Hippocampal formation (tissue), 2 donors: ENCODE data around the gene GCGR.
"Not testable (repeated sequence)": the region's sequence is repeated elsewhere in the genome, so short reads cannot be mapped to it uniquely, and the experiment has no call there.

ENCODE experiments used
- DNase-seq, 2 donors: peaks; one replicate each; lab custom pipeline; 2025; lab: John Stamatoyannopoulos, UW

Gene GCGR

GRCh38 chr17:81831957-81832607 is 28.1 kb downstream of the GCGR start:
- no peak for DNase-seq

GRCh38 chr17:81832608-81833159 is 28.7 kb downstream of the GCGR start:
- no peak for DNase-seq

DNA sequence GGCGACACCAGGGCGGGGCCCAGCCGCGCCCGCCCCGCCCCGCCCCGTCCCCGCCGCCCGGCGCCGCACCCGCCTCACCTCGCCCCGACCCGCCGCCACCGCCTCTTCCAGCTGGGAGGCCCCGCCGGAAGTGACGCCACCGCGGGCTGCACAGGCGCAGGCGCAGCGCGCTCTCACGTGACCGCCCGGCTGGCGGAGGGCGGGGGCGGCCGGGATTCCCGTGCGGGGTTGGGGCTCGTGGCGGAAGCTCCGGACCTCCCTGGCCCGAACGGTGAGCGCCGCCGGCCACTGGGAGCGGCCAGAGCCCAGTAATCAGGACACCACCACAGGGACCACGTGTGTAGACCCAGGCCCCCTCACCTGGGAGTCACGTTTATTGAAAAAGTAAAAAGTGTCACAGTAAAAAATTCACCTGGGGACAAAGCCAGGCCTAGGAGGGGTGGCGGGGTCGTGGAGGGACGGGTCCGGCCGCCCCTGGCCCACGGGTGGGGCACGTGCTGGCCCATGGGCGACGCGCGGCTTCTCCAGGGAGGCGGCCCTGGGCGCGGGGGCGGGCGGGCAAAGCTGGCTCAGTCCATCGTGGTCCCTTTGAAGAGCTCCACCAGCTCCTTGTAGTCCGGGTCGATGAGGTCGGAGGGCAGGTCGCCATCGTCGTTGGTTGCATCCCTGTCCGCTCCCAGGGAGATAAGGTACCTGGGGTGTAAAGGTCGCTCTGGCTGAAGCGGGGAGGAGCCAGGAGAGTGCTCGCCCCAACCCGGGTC is 29.4 kb downstream of the GCGR start, which contains the start of gene MCRIP1:
TSS of gene MCRIP1 (minus strand) at position 132 of the 761 bp plus-strand sequence. CDS start 8,785 bp downstream, outside the sequence.
- DNase-seq: peak; percentile 60 to 87

- no peak for DNase-seq
Measured at GRCh38 chr17:81833921-81834830, 30.2 kb downstream of the GCGR start.

DNA sequence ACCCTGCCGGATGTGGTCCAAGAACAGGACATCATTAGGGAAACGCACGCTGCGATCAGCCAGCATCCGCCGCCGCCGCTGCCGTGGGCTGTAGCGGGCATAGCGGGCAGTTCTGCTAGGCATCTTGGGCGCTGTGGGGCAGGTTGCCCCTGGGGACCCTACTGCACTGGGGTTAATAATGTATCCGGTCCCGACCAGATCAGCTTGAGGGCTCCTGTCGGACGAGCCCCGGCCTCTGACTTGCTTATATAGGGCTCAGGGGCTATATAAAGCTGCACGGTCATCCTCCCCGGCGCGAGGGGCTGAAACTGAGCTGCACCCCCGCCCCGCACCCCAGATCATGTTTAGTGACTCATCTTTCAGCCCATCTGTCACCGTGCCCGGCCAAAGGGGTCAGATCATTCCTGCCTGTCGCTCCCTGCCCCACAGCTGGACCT is 30.9 kb downstream of the GCGR start, which contains the start of gene PPP1R27:
TSS of gene PPP1R27 (minus strand) at position 220 of the 437 bp plus-strand sequence. CDS start at position 123, 97 bp downstream.
- DNase-seq: no peak

DNA sequence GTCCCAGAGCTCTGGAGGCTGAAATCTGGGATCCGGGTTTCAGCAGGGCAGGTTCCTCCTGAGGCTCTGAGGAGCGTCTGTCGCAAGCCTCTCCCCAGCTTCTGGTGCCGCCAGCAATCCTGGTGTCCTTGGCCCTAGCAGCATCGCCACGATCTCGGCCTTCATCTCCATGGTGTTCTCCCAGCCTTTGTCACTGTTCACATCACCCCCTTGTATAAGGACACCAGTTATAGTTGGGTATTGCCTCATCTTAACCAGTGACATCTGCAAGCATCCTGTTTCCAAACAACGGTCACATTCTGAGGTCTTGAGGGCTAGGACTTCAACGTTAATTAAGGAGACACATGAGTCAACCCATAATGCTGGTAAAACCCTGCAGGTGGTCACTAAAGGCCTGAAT is 33.7 kb downstream of the GCGR start:
- no peak for DNase-seq

GRCh38 chr17:81838753-81839255 is 34.9 kb downstream of the GCGR start:
- no peak for DNase-seq

GRCh38 chr17:81839301-81839700 is 35.4 kb downstream of the GCGR start:
- no peak for DNase-seq

DNA sequence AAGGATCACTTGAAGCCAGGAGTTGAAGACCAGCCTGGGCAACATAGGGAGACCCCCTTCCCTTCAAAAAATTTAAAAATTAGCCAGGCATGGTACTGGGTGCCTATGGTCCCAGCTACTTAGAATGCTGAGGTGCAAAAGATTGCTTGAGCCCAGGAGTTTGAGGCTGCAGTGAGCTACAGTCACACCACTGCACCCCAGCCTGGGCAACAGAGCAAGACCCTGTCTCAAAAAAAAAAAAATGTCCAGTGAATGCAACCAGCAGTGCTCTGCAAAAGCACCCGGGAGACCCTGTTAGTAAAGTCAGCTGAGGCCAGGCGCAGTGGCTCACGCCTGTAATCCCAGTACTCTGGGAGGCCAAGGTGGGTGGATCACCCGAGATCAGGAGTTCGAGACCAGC is 36.1 kb downstream of the GCGR start:
- not testable (repeated sequence) for DNase-seq

- no peak for DNase-seq
Measured at GRCh38 chr17:81840826-81841778, 37.2 kb downstream of the GCGR start.

- no peak for DNase-seq
Measured at GRCh38 chr17:81841866-81842265, 37.9 kb downstream of the GCGR start.

DNA sequence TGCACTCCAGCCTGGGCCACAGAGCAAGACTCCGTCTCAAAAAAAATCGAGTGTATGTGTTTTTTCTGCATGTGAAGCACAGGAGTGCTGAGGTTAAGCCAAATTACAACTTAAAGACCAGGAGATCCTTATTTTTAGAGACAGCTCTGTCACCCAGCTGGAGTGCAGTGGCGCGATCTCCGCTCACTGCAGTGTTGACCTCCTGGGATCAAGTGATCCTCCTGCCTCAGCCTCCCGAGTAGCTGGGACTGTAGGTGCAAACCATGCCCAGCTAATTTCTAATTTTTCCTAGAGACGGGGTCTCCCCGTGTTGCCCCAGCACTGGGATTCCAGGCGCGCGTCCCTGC is 38.4 kb downstream of the GCGR start:
- DNase-seq: no peak

DNA sequence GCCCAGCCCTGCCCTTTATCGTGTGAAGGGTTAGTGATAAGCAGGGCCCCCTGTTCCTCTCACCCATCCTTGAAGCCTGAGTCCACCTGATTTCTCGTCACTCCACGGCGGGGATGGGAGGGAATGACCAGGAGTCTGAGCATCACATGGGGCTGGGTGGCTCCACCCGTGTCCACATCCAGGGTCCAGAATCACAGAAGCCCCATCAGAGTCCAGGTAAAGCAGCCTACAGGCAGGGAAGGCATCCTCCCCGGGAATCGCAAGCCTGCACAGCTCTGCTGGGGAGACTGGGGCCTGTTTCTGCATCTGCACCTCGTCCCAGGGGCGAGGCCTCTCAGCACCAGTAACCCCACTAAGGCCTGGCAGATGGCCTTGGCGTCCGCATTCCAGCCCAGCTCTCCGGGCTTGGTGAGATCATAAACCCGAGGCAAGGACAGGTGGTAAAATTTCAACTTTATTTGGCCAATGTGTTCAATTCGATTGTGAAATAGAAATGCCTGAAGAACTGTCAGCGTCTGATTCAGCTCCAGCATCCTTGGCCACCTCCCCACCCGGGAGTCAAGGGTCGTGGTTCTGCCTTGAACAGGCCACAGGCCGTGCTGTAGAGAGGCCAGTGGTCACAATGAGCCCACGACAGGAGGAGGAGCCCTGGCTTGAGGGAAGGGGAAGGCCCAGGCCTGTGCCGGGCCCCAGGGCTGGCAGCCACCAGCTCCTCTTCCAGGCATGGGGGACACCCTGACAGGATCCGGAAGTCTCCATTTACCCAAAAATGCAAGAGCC is 39.0 kb downstream of the GCGR start:
- no peak for DNase-seq

- DNase-seq: no peak
Measured at GRCh38 chr17:81843713-81844326, 39.9 kb downstream of the GCGR start.

GRCh38 chr17:81844327-81844851 is 40.4 kb downstream of the GCGR start:
- no peak for DNase-seq

DNA sequence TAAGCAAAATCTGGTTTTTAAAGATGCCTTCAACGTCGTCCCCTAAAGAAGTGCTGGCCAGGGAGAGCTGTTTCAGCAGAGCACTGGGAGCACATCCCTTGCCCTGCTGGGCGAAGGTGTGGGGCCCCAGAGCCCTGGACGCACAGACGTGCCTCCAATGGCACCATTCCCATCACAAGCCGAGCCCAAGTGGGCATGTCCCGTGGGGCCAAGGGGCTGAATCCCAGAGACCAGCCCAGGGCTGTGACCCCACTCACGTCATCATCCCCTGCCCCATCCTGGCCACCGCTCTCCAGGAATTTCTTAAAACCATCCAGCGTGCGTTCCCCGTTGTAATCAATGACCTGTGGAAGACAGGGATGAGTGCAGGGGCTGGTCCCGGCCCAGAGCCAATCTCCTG is 40.9 kb downstream of the GCGR start:
- no peak for DNase-seq

- no peak for DNase-seq
Measured at GRCh38 chr17:81845361-81845760, 41.4 kb downstream of the GCGR start.

DNA sequence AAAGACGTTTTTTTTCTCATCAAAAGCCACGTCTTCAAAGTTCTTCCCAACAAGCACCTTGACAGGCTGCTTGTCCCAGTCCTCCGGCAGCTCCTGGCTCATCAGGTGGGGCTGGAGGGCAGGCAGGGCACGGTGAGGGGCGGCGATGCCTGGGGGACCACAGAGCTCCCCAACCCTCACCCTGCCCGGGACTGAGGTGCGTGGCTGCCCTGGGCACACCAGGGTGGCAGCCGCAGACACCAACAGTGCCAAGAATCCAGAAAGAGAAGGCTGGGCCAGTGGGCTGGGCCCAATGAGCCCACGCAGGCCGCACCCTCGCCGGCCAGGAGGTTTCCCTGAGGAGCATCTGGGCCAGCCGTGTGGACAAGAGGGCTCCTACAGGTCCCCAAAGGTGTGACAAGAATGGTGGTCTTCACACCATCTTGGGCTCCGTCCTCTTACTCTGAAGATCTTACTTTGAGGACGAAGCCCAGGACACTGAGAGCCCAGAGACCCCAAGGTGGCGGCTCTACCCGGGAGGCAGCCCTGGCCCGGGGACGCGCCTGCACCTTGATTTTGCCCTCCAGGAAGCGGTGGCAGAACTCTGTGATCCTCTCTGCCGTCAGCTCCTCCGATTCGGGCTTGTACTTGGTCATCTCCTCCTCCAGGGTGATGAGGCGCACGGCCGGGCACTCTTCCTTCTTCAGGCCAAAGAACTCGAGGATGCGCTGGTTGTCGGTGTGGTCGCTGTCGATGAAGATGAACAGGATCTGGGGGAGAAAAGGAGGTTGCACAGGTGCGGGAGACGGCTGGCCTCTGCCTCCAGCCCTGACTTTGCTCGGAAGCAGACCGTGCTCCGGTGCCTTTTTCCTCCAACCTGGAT is 42.2 kb downstream of the GCGR start:
- DNase-seq: no peak
